Duodenal mucosa (tissue), 2 donors: ENCODE measurements around the gene PCDH10.

Experiments
- H3K27ac ChIP-seq: one replicate; pipeline ENCODE4 v1.7.0; 2013; ENCODE audit warnings: low read depth, low read length
- H3K27me3 ChIP-seq, 2 donors: one replicate each; pipeline ENCODE4 v1.7.0; 2013; ENCODE audit warnings: low read length in 2 of 2, control low read depth in 1 of 2; ENCODE audit not compliant: insufficient read depth in 2 of 2, control insufficient read depth in 1 of 2
- H3K36me3 ChIP-seq, 2 donors: one replicate each; pipeline ENCODE4 v1.7.0; 2013; ENCODE audit warnings: low read length in 2 of 2, control low read depth in 1 of 2; ENCODE audit not compliant: insufficient read depth in 2 of 2, control insufficient read depth in 1 of 2
- H3K4me1 ChIP-seq, 2 donors: one replicate each; pipeline ENCODE4 v1.7.0; 2013; ENCODE audit warnings: low read length in 2 of 2, control low read depth in 1 of 2; ENCODE audit not compliant: insufficient read depth in 2 of 2, control insufficient read depth in 1 of 2
- H3K4me3 ChIP-seq, 2 donors: one replicate each; pipeline ENCODE4 v1.7.0; 2013; ENCODE audit warnings: low read length in 2 of 2, low read depth in 1 of 2
- H3K9ac ChIP-seq, 2 donors: one replicate each; pipeline ENCODE4 v1.7.0; 2013; ENCODE audit warnings: low read length in 2 of 2, low read depth in 1 of 2
- H3K9me3 ChIP-seq, 2 donors: one replicate each; pipeline ENCODE4 v1.7.0; 2013; ENCODE audit warnings: low read length in 2 of 2, control low read depth in 1 of 2; ENCODE audit not compliant: control insufficient read depth in 1 of 2

PCDH10 gene

DNA sequence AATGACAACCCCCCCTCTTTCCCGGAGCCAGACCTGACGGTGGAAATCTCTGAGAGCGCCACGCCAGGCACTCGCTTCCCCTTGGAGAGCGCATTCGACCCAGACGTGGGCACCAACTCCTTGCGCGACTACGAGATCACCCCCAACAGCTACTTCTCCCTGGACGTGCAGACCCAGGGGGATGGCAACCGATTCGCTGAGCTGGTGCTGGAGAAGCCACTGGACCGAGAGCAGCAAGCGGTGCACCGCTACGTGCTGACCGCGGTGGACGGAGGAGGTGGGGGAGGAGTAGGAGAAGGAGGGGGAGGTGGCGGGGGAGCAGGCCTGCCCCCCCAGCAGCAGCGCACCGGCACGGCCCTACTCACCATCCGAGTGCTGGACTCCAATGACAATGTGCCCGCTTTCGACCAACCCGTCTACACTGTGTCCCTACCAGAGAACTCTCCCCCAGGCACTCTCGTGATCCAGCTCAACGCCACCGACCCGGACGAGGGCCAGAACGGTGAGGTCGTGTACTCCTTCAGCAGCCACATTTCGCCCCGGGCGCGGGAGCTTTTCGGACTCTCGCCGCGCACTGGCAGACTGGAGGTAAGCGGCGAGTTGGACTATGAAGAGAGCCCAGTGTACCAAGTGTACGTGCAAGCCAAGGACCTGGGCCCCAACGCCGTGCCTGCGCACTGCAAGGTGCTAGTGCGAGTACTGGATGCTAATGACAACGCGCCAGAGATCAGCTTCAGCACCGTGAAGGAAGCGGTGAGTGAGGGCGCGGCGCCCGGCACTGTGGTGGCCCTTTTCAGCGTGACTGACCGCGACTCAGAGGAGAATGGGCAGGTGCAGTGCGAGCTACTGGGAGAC, 1.6 kb downstream of the PCDH10 start:
- H3K27me3 ChIP-seq, result peaks cover 44 to 81% of the 10 kb centered on the region in 2 donors
- no peak overlapping the region for H3K9ac ChIP-seq
- no peaks in the 10 kb centered on the region for H3K36me3 ChIP-seq
- no peak overlapping the region for H3K27ac ChIP-seq
- peaks cover 6 to 8% of the 10 kb centered on the region in 2 donors for H3K4me1 ChIP-seq
- H3K4me3 ChIP-seq, result peak overlapping the region; percentile 1 to 12
- H3K9me3 ChIP-seq, result peaks cover 0 to 4% of the 10 kb centered on the region in 2 donors

DNA sequence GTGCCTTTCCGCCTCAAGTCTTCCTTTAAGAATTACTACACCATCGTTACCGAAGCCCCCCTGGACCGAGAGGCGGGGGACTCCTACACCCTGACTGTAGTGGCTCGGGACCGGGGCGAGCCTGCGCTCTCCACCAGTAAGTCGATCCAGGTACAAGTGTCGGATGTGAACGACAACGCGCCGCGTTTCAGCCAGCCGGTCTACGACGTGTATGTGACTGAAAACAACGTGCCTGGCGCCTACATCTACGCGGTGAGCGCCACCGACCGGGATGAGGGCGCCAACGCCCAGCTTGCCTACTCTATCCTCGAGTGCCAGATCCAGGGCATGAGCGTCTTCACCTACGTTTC, 2.2 kb downstream of the PCDH10 start:
- Histone ChIP-seq H3K9ac (no peak overlapping the region), H3K36me3 (no peaks in the 10 kb centered on the region), H3K27me3 (peaks cover 44 to 75% of the 10 kb centered on the region in 2 donors), H3K4me1 (peaks cover 6 to 8% of the 10 kb centered on the region in 2 donors), H3K27ac (no peak overlapping the region), H3K4me3 (peak overlapping the region in 1 of 2 donors; percentile 1), H3K9me3 (peaks cover 0 to 4% of the 10 kb centered on the region in 2 donors)

DNA sequence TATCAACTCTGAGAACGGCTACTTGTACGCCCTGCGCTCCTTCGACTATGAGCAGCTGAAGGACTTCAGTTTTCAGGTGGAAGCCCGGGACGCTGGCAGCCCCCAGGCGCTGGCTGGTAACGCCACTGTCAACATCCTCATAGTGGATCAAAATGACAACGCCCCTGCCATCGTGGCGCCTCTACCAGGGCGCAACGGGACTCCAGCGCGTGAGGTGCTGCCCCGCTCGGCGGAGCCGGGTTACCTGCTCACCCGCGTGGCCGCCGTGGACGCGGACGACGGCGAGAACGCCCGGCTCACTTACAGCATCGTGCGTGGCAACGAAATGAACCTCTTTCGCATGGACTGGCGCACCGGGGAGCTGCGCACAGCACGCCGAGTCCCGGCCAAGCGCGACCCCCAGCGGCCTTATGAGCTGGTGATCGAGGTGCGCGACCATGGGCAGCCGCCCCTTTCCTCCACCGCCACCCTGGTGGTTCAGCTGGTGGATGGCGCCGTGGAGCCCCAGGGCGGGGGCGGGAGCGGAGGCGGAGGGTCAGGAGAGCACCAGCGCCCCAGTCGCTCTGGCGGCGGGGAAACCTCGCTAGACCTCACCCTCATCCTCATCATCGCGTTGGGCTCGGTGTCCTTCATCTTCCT, 2.7 kb downstream of the PCDH10 start:
- Histone ChIP-seq H3K4me1 (peaks cover 6 to 8% of the 10 kb centered on the region in 2 donors), H3K27me3 (peaks cover 44 to 74% of the 10 kb centered on the region in 2 donors), H3K27ac (no peak overlapping the region)

DNA sequence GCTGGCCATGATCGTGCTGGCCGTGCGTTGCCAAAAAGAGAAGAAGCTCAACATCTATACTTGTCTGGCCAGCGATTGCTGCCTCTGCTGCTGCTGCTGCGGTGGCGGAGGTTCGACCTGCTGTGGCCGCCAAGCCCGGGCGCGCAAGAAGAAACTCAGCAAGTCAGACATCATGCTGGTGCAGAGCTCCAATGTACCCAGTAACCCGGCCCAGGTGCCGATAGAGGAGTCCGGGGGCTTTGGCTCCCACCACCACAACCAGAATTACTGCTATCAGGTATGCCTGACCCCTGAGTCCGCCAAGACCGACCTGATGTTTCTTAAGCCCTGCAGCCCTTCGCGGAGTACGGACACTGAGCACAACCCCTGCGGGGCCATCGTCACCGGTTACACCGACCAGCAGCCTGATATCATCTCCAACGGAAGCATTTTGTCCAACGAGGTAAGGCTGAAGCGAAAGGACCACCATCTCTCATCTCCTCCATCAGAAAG, 3.3 kb downstream of the PCDH10 start:
- Histone ChIP-seq H3K9ac (no peak overlapping the region), H3K4me1 (peaks cover 6 to 8% of the 10 kb centered on the region in 2 donors), H3K9me3 (peaks cover 0 to 4% of the 10 kb centered on the region in 2 donors), H3K27me3 (peaks cover 42 to 68% of the 10 kb centered on the region in 2 donors), H3K36me3 (no peaks in the 10 kb centered on the region), H3K4me3 (no peak overlapping the region), H3K27ac (no peak overlapping the region)

More for the DNA sequence above, 2.7 kb downstream of the PCDH10 start:
- Histone ChIP-seq H3K9me3 (peaks cover 0 to 4% of the 10 kb centered on the region in 2 donors), H3K9ac (no peak overlapping the region), H3K36me3 (no peaks in the 10 kb centered on the region), H3K4me3 (peak overlapping the region in 1 of 2 donors; percentile 1)

DNA sequence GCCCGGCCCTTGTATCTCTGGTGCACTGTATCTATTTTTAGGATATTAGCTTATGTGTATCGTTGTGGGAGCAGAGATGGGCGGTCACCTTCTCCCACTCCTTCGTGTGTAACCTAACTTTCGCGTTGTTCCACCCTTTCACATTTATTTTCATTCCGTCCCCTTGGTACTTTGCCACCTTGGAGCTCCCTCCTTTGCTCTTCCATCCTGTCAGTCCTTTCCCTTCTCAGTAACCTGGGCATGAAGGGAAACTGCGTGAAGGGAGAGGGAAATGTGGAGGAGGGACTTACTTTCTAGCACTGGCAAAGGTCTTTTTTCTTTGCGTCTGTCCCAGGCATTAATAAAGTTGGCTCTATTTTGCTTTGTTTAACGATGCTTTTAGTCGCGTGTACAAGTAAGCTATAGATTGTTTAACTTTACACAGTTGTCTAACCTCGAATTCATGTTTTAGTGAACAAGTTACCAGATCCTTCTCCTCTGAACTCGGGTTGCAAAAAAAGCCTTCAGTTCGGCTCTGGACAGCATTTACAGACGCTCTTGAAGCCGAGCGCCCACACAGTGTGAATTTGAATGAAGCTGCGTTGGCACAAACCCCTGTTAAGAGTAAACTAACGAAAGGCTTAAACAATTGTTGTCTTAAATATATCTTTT, 3.9 kb downstream of the PCDH10 start:
- no peak overlapping the region for H3K4me3 ChIP-seq
- no peaks in the 10 kb centered on the region for H3K36me3 ChIP-seq
- no peak overlapping the region for H3K27ac ChIP-seq
- peaks cover 36 to 63% of the 10 kb centered on the region in 2 donors for H3K27me3 ChIP-seq
- H3K4me1 ChIP-seq, result peaks cover 6 to 8% of the 10 kb centered on the region in 2 donors
- no peak overlapping the region for H3K9ac ChIP-seq
- peaks cover 0 to 4% of the 10 kb centered on the region in 2 donors for H3K9me3 ChIP-seq

DNA sequence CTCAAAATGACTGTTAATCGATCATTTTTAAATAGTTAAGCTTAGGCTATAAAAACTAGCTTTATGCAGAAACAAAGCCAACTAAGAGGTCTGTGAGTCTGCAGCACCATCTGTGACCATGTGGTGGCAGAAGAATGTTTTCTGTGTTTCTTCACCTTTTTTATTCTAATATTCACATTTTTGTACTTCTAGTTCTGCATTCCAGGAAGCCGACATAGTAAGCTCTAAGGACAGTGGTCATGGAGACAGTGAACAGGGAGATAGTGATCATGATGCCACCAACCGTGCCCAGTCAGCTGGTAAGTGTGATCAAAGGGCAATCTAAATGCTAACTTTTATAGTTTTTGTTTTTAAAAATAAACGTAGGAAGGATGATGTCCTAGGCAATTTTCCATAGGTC, 5.6 kb downstream of the PCDH10 start:
- Histone ChIP-seq H3K36me3 (no peaks in the 10 kb centered on the region), H3K27me3 (peaks cover 22 to 46% of the 10 kb centered on the region in 2 donors), H3K9ac (no peak overlapping the region), H3K4me1 (no peaks in the 10 kb centered on the region), H3K4me3 (no peak overlapping the region), H3K27ac (no peak overlapping the region), H3K9me3 (peaks cover 0 to 4% of the 10 kb centered on the region in 2 donors)

DNA sequence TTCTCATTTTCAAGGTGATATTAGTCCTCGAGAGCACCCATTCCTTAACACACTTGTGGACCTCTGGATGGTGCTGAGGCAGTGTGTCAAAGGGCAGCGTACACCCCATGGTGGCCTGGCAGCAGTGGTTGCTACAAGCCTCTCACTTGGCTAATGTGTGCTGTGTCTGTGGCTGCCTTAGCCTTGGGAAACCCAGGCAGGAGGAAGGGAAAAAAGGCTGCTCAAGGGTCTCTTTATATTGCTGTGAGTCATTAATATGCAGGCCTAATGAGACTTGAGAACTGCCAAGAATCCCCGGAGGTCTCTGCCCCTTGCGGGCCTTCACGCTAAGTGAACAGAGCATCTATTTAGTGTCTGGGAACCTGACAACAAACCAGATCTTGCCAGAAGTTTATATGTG, 7.0 kb downstream of the PCDH10 start:
- Histone ChIP-seq H3K27ac (no peak overlapping the region), H3K9me3 (peaks cover 0 to under 1% of the 10 kb centered on the region in 2 donors), H3K4me1 (no peaks in the 10 kb centered on the region), H3K36me3 (no peaks in the 10 kb centered on the region), H3K9ac (no peak overlapping the region), H3K27me3 (peaks cover 9 to 32% of the 10 kb centered on the region in 2 donors), H3K4me3 (no peak overlapping the region)

DNA sequence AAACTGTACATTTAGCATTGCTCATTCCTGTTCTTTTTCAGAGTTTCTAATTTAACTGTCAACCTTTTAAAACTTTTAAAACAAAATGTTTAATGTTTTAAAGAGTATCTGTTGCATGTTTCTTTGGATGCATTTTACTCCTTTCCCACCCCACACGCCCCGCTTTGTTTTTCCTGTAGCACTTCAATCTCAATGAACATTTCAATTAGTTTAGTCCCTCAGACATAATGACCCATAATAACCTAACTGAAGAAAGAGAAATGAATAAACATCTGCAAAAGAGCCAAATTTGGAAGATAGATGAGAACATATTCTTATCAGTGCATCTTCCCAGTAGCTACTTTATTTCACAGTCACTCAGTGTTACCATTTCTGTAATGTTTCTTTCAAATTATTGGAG, 7.5 kb downstream of the PCDH10 start:
- Histone ChIP-seq H3K27ac (no peak overlapping the region), H3K4me1 (no peaks in the 10 kb centered on the region), H3K27me3 (peaks cover 5 to 28% of the 10 kb centered on the region in 2 donors), H3K4me3 (no peak overlapping the region), H3K9ac (no peak overlapping the region), H3K36me3 (no peaks in the 10 kb centered on the region), H3K9me3 (no peaks in the 10 kb centered on the region)

DNA sequence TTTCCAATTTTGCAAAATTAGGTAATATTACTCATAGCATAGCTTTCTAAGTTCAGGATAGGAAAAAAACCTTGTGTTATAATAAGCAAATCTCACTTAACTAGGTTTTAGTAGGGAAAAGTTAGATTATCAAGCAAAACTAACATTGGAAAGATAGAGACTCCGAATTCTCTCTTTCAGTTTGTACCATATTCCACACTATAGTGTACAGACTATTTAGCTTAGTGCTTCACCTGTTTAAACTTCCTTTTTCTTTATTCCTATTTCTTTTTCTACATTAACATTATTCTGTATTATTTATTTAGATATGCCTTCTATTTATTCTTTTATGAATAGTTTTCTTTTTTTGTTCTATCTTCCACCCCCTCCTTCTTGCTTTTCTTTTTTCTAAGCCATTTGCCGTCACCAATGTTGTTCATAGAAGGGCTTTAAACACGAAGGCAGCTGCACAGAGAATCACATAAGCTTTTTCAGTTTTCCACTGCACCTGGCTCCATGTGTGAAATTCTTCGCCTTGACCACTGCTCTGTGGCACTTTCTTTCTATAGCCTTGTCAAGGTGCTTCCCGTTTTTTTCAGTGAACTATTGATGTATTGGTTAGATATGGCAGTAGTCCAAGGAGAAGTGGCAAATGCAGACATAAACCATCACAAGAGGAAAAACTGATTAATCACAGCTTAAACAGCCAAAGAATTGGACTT, 8.5 kb downstream of the PCDH10 start:
- Histone ChIP-seq H3K36me3 (no peaks in the 10 kb centered on the region), H3K4me1 (no peaks in the 10 kb centered on the region), H3K4me3 (no peak overlapping the region), H3K27ac (no peak overlapping the region), H3K9ac (no peak overlapping the region), H3K9me3 (no peaks in the 10 kb centered on the region), H3K27me3 (peaks cover 0 to 19% of the 10 kb centered on the region in 2 donors)
